GM19452 (cell line): Measurements from ENCODE around the gene MICAL2.

Experiments used
- ATAC-seq: cut with Tn5 transposase; IDR thresholded peaks from one replicate; pipeline ENCODE4 v1.9.1; 2021; ENCODE audit not compliant: unreplicated experiment

Gene MICAL2

GRCh38 chr11:12263141-12263693 lies 152.8 kb downstream of the MICAL2 start:
- no peak for ATAC-seq

DNA sequence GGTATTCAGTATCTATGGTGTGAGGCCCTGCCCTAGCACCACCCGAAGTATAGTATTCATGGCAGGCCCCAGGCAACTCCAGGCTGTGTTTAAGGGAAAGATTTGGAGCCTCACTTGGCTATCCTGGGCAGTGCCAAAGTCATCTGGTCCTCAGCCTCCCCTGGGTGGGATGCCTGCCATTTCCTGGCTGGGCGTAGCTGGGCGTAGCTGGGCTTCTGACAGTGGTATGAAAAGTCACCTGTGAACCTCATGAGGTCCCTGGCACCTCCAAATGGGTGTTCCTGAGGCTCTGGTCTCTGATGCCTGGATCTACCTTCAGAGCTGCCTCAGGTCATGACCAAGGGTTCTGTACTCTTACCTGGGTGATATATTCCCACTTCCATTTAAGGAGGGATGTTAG lies 154.0 kb downstream of the MICAL2 start:
- no peak for ATAC-seq

GRCh38 chr11:12266132-12266531 lies 155.7 kb downstream of the MICAL2 start:
- no peak for ATAC-seq

- ATAC-seq, result no peak
Observed at GRCh38 chr11:12266943-12267342, 156.6 kb downstream of the MICAL2 start.

GRCh38 chr11:12267921-12268320 lies 157.5 kb downstream of the MICAL2 start:
- ATAC-seq, result no peak

- no peak for ATAC-seq
Observed at GRCh38 chr11:12269104-12269441, 158.7 kb downstream of the MICAL2 start.

DNA sequence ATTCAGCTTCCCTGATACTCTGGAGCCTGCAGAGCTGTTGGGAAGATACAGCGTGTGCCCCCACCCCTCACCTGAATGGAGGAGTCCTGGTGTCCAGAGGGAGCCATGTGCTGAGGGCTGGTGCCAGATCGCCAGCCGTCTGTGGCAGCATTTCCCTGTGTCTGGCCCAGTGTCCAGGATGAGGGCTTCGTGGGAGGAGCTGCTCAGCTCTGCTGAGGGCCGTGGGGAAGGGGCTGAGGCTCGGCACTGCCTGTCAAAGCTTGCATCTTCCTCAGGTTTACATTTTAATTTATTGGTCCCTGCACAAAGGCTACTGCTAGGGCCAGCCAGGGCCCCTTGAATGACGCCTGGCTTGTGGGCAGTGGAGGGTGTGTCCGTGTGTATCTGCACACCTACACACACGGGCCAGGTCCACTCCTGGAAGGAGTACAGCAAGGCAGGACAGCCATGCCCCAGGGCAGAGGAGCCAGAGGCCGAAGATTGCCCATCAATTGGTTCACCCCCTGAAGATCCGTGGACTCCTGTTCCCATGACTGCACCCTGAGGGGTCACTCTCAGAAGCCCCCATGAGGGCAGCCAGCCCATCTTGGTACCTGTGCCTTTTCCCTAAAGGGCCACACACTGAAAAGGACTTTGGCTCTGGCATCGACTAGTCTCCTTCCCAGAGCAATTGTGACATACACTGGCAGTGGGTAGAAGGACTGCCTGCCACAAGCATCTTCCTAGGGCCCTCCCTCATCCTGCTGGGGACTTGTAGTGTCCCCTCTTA lies 159.2 kb downstream of the MICAL2 start:
- no peak for ATAC-seq

DNA sequence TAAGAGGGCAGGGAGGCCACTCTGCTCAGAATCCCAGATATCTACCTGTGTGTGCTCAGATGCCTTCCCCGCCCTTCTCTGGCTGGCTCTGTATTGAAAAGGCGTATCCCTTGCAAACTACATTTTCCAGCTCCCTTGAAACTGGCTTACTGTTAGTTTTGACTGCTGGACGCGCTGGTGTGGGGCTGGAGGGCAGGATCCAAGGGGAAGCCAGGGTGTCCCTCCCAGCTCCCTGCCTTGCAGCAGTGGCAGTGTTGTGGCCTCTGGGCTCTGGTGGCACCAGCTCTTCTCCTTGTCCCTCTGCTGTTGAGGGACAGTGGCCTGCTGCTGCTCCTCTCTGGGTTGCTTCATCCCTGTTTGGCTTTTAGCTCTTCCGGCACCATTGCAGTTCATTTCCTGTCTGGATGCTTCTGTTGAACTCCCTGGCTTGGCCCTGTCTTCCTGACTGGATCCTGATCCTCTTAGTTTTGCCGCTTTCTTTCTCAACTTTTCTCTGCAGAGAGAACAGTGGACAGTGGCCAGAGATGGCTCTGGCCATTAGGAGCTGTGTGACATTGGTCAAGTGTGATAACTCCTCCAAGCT lies 159.9 kb downstream of the MICAL2 start:
- no peak for ATAC-seq

DNA sequence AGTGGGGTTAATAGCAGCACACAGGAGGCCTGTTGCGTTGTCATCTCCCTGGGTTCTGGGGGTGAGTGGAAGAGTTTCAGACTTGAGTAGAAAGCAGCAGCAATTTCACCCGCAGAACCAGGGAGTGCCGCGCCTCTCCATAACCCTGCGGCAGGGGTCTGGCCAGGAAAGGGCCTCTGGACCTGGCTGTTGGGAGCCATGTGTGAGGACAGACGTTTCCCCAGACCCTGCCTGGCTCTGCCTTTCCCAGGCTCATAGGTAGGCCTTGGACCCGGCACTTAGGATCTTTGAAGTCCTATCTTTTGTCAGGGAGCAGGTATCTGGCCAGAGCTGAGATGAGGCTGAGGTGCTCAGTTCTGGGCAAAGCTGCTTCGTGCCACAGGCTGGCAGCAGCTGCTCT lies 160.4 kb downstream of the MICAL2 start:
- ATAC-seq, result no peak

- no peak for ATAC-seq
Observed at GRCh38 chr11:12271241-12271640, 160.9 kb downstream of the MICAL2 start.

GRCh38 chr11:12271826-12272366 lies 161.5 kb downstream of the MICAL2 start:
- ATAC-seq, result no peak

- no peak for ATAC-seq
Observed at GRCh38 chr11:12272821-12273617, 162.6 kb downstream of the MICAL2 start.

DNA sequence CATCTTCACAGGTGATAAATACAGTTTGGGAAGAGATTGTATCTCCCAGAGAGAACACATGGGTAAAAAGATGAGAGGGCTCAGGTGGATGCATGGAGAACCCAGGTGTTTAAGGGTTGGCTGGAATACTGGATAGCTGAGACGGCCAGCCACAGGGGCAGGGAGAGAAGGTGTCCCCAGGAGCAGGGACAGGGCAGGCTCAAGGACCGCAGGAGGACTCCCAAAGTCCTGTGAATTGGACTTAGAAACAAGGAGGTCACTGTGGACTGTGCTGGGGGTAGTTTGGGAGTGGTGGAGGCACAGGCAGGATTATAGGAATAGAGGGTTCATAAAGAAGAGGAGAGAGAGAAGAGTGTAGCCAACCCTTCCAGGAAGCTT lies 163.2 kb downstream of the MICAL2 start:
- ATAC-seq, result no peak

DNA sequence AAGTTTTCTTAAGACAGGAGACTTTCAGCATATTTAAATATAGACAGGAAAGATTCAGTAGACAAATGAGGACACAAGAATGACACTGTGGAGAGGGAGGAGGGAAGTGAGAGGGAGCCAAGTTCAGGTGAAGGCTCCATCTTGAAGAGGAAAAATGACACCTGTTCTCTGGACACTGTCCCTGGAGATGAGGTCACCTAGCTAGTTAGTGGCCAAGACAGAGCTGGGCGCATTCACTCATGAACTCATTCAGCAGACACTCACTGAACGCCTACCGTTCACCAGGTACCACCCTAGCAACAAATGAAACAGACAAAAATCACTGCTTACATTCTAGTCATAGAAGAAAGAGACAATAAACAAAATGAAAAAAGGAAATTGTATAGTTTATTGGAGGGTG lies 163.7 kb downstream of the MICAL2 start:
- no peak for ATAC-seq

DNA sequence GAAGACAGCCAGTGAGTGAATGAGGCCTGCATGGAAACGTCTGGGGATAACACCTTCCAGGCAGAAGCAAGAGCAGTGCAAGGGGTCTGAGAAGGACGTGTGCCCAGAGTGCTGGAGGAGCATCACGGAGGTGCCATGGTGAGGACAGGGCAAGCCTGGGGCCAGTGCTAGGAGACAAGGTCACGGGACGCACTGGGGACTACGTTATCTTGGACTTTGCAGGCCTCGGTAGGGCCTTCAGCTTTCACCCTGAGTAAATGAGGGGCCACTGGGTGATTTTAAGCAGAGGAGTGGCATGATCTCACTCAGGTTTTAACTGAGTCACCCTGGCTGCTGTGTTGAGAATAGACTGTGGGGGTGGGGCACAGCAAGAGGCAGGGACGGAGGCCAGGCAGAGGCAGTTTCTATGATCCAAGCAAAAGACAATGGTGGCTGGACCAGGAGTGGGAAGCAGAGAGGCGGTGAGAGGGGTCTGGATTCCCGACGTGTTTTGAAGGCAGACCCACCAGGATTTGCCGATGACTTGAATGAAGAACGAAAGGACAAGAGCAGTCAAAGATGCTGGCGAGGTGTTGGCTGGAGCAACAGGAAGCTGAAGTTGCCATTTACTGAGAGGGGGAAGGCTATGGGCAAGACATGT lies 164.3 kb downstream of the MICAL2 start:
- ATAC-seq, result no peak

DNA sequence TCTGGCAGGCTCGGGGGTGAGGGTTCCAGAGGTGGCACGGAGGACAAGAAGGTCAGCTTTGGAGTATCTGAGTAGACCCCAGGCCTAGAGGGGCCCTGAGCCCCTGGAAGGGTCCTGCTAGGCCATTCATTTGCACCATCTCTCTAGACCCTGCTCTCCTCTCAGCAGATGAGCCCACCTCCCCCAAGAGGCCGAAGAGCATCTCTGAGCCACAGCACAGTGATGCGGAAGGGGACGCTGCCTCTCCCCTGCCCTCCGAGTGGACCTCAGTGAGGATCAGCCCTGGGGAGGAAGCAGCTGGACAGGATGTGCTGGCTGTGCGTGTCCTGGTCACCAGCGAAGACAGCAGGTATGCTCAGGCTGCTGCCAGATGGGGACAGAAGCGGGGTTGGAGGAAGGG lies 165.4 kb downstream of the MICAL2 start:
- ATAC-seq, result no peak

DNA sequence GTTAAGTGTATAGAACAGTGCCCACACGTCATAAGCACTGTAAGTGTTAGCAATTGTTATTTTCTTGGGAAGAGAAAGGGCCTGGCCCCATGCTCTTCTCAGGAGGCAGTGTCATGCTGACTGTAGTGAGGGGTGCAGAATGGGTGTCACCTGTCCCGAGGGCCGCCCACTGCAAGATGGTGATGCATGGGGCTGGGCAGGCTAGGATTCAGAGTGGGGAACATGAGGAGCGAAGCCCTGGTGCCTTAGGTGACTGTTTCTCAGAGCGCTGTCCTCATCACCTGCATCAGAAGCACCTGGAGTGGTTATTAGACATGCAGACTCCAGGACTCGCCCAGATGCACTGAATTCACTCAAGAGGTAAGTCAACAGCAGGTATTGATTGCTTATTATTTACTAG lies 166.0 kb downstream of the MICAL2 start:
- no peak for ATAC-seq

DNA sequence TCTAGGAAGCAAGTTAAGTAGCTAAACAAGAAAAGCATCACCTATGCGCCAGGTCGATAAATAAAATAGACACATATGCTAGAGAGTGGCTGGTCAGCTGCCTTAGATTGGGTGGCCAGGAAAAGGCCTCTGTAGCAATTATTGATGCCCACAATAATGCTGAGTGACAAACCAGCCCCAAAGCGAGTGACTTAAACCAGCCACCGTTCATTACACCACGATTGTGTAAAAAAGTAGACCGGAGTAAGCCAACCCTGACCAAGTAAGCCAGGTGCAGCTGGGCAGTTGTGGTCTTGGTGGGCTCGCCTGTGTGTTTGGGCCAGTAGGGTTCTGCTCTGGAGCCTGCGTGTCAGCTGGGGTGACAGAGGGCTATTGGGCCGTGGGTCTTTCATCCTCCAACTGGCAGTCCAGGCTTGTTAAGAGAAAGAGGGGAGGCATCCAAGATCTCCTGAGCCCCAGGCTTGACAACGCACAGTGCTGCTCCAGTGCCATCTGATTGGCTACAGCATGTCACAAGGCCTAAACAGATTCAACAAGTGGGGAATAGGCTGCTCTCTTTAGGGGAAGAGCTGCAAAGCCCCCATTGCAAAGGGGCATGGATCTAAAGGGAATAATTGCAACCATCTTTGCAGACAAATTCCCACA lies 166.6 kb downstream of the MICAL2 start:
- ATAC-seq, result no peak

DNA sequence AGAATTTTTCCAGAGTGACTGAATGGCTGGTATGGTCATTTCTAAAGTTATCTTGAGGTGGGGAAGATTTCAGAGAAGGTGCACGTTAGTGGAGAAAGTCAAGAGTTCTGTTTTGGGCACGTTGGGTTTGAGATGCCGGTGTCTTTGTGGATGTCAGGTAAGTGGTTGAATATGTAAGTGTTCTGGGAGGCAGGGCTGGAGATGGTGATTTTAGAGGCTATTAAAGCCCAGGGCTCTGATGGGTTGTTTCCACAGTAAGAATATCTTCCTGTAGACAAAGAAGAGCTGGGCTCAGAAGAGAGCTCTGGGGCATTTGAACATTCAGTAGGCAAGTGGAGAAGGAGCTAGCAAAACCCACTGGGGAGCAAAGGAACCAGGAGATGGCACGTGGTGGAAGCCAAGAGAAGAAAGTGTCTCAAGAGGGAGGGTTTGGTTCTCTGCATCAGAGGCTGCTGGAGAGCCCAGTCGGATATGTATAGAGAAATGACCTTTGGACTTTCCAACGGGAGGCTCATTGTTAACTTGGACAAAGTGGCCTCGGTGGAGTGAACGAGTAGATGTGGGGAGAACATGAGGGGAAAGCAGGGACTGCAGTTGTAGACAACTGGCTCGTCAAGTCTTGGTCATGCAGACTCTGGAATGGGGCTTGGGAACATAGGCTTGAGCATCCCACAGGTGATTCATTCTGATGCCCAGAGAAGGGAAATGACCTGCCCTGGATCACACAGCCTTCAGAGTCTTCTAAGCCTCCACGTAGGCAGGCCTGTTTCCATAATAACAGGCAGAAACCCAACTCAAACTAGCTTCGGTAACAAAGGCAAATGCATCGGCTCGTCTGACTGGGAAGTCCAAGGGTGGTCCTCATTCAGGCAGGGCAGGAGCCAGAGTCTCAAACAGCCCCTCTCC lies 168.6 kb downstream of the MICAL2 start:
- ATAC-seq, result no peak

- ATAC-seq, result no peak
Observed at GRCh38 chr11:12279672-12280108, 169.3 kb downstream of the MICAL2 start.
